Measurements from ENCODE around the gene CCL11.

The CCL11 gene

DNA sequence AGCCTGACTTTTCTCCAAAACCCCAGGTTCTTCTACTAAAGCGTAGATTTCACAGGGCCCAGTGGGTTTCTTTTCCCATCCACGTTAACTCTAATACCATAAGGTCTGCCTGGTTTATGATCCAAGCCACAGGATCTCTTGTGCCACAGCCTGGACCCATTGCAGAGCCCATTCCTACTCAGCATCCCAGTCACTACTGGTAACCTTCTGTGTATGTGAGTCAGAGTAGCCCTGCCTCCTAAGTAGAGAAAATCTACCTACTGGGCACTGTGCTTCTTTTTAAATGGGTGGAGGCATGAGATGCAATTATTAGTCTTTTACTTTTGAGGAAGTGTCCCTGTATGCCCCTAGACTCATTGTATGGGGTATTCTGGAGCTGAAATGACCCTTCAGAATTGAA lies 13.5 kb downstream of the CCL11 start (continued):
- TF ChIP-seq ZNF354C (tag by site-specific recombination; IDR thresholded peaks at IDR 0.05; ENCODE audit: borderline replicate concordance, low read depth), result no peak
- TF ChIP-seq ZNF704 (tag by site-specific recombination; IDR thresholded peaks at IDR 0.05), result no peak
- TF ChIP-seq ZIC2 (tag by site-specific recombination; IDR thresholded peaks at IDR 0.05), result no peak
- TF ChIP-seq ZNF114 (tag by site-specific recombination; IDR thresholded peaks at IDR 0.05), result no peak
- TF ChIP-seq, protein P1, sequence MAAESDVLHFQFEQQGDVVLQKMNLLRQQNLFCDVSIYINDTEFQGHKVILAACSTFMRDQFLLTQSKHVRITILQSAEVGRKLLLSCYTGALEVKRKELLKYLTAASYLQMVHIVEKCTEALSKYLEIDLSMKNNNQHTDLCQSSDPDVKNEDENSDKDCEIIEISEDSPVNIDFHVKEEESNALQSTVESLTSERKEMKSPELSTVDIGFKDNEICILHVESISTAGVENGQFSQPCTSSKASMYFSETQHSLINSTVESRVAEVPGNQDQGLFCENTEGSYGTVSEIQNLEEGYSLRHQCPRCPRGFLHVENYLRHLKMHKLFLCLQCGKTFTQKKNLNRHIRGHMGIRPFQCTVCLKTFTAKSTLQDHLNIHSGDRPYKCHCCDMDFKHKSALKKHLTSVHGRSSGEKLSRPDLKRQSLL (tag by site-specific recombination; IDR thresholded peaks at IDR 0.05), result no peak
- no peak for TF ChIP-seq HOXA7 (CRISPR knock-in tag; IDR thresholded peaks at IDR 0.05; ENCODE audit: borderline replicate concordance)
- TF ChIP-seq GLI4 (tag by site-specific recombination; IDR thresholded peaks at IDR 0.05), result no peak
- no peak for TF ChIP-seq PRDM1 (tag by site-specific recombination; IDR thresholded peaks at IDR 0.05)

GRCh38 chr17:34299956-34300577 lies 14.5 kb downstream of the CCL11 start:
- TF ChIP-seq ZNF776 (tag by site-specific recombination; IDR thresholded peaks at IDR 0.05; ENCODE audit: borderline replicate concordance) (no peak), ZNF24 (tag by site-specific recombination; IDR thresholded peaks at IDR 0.05) (no peak), ZNF830 (tag by site-specific recombination; IDR thresholded peaks at IDR 0.05; ENCODE audit: low read depth) (no peak), ZNF600 (tag by site-specific recombination; IDR thresholded peaks at IDR 0.05) (no peak)
- Histone ChIP-seq H3K27ac (ENCODE audit: extremely low read depth, low read depth, low read length) (no peak overlapping the region), H3K9me3 (ENCODE audit: control insufficient read depth, insufficient read depth, low read depth, low read length) (no peaks in the 10 kb centered on the region), H3K4me1 (ENCODE audit: control insufficient read depth, insufficient read depth, low read length) (no peaks in the 10 kb centered on the region; the same call in 1 of the 2 replicates), H3K36me3 (ENCODE audit: control insufficient read depth in 2 of 2, insufficient read depth in 1 of 2, low read length in 2 of 2) (no peaks in the 10 kb centered on the region), H3K4me3 (ENCODE audit: low read depth, low read length) (no peak overlapping the region)
- ChIA-PET CTCF (interaction anchor here (0.7 to 15.4 kb wide), 4 partner anchors 61 to 1809 kb away, joined by 3 to 206 read pairs (median 11); partner anchors contain the start of gene CCL1), POLR2A (no interaction called here)

DNA sequence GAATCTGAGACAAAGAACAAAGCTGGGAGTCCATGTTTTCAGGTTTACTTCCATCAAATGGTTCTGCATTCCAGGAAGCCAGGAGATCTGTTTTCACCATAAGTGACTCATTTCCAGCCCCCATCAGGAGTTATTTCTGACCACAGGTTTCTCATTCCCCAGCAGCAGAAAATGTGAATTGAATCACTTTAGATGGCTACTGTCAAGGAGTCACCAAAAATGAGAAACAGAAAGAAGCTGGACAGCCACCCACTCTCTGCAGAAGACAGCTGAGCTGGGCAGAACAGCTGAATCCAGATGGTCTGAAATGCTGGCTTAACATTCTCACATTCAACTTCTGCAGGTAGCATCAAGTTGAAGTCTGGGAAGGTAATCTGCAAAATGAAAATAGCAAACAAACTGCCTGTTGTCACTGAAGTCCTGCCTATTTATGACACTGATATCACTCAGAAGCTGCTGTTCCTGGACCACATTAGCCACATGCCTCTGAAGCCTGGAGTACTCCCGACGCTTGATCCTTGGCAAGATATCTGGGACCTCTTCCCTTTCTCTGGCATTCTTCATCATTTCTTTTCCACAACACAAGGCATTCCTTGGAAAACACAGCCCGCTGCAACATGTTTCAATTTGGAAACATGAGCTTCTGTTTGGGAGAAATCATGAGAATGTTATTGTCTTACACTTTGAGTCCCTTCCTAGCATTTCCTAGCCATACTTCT lies 15.3 kb downstream of the CCL11 start:
- no peaks in the 10 kb centered on the region for H3K36me3 ChIP-seq (ENCODE audit: control insufficient read depth in 2 of 2, insufficient read depth in 1 of 2, low read length in 2 of 2)
- CTCF ChIA-PET, result interaction anchor here (0.5 to 15.4 kb wide), 5 partner anchors 60 to 1810 kb away, joined by 3 to 206 read pairs (median 3); partner anchors contain the start of gene CCL1
- TF ChIP-seq ZNF24 (tag by site-specific recombination; IDR thresholded peaks at IDR 0.05) (no peak), RBAK (tag by site-specific recombination; IDR thresholded peaks at IDR 0.05) (no peak)
- TF ChIP-seq, protein P2, sequence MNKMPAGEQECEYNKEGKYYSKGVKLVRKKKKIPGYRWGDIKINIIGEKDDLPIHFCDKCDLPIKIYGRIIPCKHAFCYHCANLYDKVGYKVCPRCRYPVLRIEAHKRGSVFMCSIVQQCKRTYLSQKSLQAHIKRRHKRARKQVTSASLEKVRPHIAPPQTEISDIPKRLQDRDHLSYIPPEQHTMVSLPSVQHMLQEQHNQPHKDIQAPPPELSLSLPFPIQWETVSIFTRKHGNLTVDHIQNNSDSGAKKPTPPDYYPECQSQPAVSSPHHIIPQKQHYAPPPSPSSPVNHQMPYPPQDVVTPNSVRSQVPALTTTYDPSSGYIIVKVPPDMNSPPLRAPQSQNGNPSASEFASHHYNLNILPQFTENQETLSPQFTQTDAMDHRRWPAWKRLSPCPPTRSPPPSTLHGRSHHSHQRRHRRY (tag by site-specific recombination; IDR thresholded peaks at IDR 0.05), result no peak
- no peak overlapping the region for H3K27ac ChIP-seq (ENCODE audit: extremely low read depth, low read depth, low read length)
- H3K4me3 ChIP-seq (ENCODE audit: low read depth, low read length), result no peak overlapping the region
- POLR2A ChIA-PET, result no interaction called here
- H3K4me1 ChIP-seq (ENCODE audit: control insufficient read depth, insufficient read depth, low read length), result no peaks in the 10 kb centered on the region; the same call in 1 of the 2 replicates
- H3K9me3 ChIP-seq (ENCODE audit: control insufficient read depth, insufficient read depth, low read depth, low read length), result no peaks in the 10 kb centered on the region

- Histone ChIP-seq H3K9me3 (ENCODE audit: control insufficient read depth, insufficient read depth, low read depth, low read length) (no peaks in the 10 kb centered on the region), H3K27ac (ENCODE audit: extremely low read depth, low read depth, low read length) (no peak overlapping the region), H3K4me1 (ENCODE audit: control insufficient read depth, insufficient read depth, low read length) (no peaks in the 10 kb centered on the region; the same call in 1 of the 2 replicates), H3K36me3 (ENCODE audit: control insufficient read depth in 2 of 2, insufficient read depth in 1 of 2, low read length in 2 of 2) (no peaks in the 10 kb centered on the region), H3K4me3 (ENCODE audit: low read depth, low read length) (no peak overlapping the region)
- CTCF ChIA-PET, result interaction anchor here (0.6 to 15.4 kb wide), 4 partner anchors 59 to 1435 kb away, joined by 3 to 206 read pairs (median 11); partner anchors contain the start of gene CCL1
- POLR2A ChIA-PET, result no interaction called here
- TF ChIP-seq PRDM2 (tag by site-specific recombination; IDR thresholded peaks at IDR 0.05; ENCODE audit: borderline replicate concordance) (no peak), ZNF169 (tag by site-specific recombination; IDR thresholded peaks at IDR 0.05) (no peak), SP3 (tag by site-specific recombination; IDR thresholded peaks at IDR 0.05) (no peak)
Measured at GRCh38 chr17:34301986-34302385, 16.4 kb downstream of the CCL11 start.

All from HEK293 (cell line).